Keratinocyte (primary cell): Measurements from ENCODE around the gene SCGB2A2. TPM values are rescaled to one million over a fixed set of nuclear protein-coding genes. Genes with fewer than 3 reads are reported as not detected.

Experiments used
- DNase-seq: peaks from one replicate; pipeline ENCODE4 v3.0.0-alpha.2; 2011; ENCODE audit warnings: low read depth, missing footprints, low spot score
- FAIRE-seq: peaks from 2 replicates; lab custom pipeline; 2011; peaks lifted over from hg19 to GRCh38; lab: Jason Lieb, UNC
- H2AFZ ChIP-seq: 2 replicates; pipeline ENCODE4 v1.6.0; 2012; ENCODE audit warnings: low read length, control low read depth, inconsistent platforms; ENCODE audit not compliant: control insufficient read depth
- H3K27ac ChIP-seq: 2 replicates; pipeline ENCODE4 v1.5.1; 2011; ENCODE audit warnings: low read length; ENCODE audit not compliant: control insufficient read depth, insufficient read depth
- H3K27me3 ChIP-seq: 3 replicates; pipeline ENCODE4 v1.6.0; 2011; ENCODE audit warnings: low read length; ENCODE audit not compliant: control insufficient read depth, insufficient read depth; ENCODE audit errors: extremely low read depth
- H3K36me3 ChIP-seq, 2 experiments: 2 replicates in 1 of 2; 3 replicates in 1 of 2; pipeline ENCODE4 v1.5.1; 2011; ENCODE audit warnings: low read length in 2 of 2, mild to moderate bottlenecking in 1 of 2; ENCODE audit not compliant: control insufficient read depth in 2 of 2, insufficient read depth in 2 of 2; ENCODE audit errors: extremely low read depth in 1 of 2
- H3K4me1 ChIP-seq: 3 replicates; pipeline ENCODE4 v1.5.1; 2011; ENCODE audit warnings: low read length; ENCODE audit not compliant: control insufficient read depth, insufficient read depth; ENCODE audit errors: extremely low read depth
- H3K4me2 ChIP-seq: 3 replicates; pipeline ENCODE4 v1.6.0; 2011; ENCODE audit warnings: low read depth, low read length; ENCODE audit not compliant: control insufficient read depth, insufficient read depth; ENCODE audit errors: extremely low read depth
- H3K4me3 ChIP-seq, 3 experiments: fragments of 200-600 bp in 1 of 3; sonication (generic) in 1 of 3; 2 replicates in 2 of 3; 3 replicates in 1 of 3; pipeline ENCODE4 v1.5.1; 2011 to 2016; ENCODE audit warnings: low read length in 3 of 3, mild to moderate bottlenecking in 3 of 3, control low read depth in 2 of 3, inconsistent platforms in 1 of 3, low read depth in 1 of 3, mixed read lengths in 1 of 3, mixed run types in 1 of 3, moderate library complexity in 1 of 3; ENCODE audit not compliant: control insufficient read depth in 2 of 3, insufficient read depth in 2 of 3; ENCODE audit errors: extremely low read depth in 1 of 3
- H3K79me2 ChIP-seq: 2 replicates; pipeline ENCODE4 v1.6.0; 2012; ENCODE audit warnings: low read length; ENCODE audit not compliant: control insufficient read depth, insufficient read depth
- H3K9ac ChIP-seq: 3 replicates; pipeline ENCODE4 v1.6.0; 2011; ENCODE audit warnings: low read length; ENCODE audit not compliant: control insufficient read depth, insufficient read depth; ENCODE audit errors: extremely low read depth
- H3K9me1 ChIP-seq: 3 replicates; pipeline ENCODE4 v1.6.0; 2011; ENCODE audit warnings: low read length; ENCODE audit not compliant: control insufficient read depth, insufficient read depth; ENCODE audit errors: extremely low read depth
- H3K9me3 ChIP-seq: 2 replicates; pipeline ENCODE4 v1.5.1; 2012; ENCODE audit warnings: low read depth, low read length; ENCODE audit not compliant: control insufficient read depth
- H4K20me1 ChIP-seq: 3 replicates; pipeline ENCODE4 v1.6.0; 2011; ENCODE audit warnings: low read length; ENCODE audit not compliant: control insufficient read depth, insufficient read depth; ENCODE audit errors: extremely low read depth
- CTCF ChIP-seq, 3 experiments: IDR thresholded peaks in 1 of 3; conservative IDR thresholded peaks in 1 of 3; optimal IDR thresholded peaks in 1 of 3; 2 replicates in 2 of 3; 3 replicates in 1 of 3; pipeline versions ENCODE3 to v1.5.1; 2011; ENCODE audit warnings: low read length in 3 of 3, mild to moderate bottlenecking in 3 of 3, moderate library complexity in 2 of 3, control low read depth in 1 of 3, inconsistent platforms in 1 of 3; ENCODE audit not compliant: insufficient read depth in 2 of 3; ENCODE audit errors: extremely low read depth in 1 of 3
- EZH2 ChIP-seq: IDR thresholded peaks from one replicate; pipeline ENCODE4 v1.6.1; 2012; ENCODE audit warnings: inconsistent platforms, mild to moderate bottlenecking, low read length, moderate library complexity
- dilution Hi-C: fragments of 300-500 bp; cut with MboI; formaldehyde crosslinking; loops from one replicate; pipeline ENCODE4 v1.7.0; 2020; ENCODE audit warnings: low sequenced_read_pairs; ENCODE audit not compliant: extremely low pct_ligation_motif_present
- polyA plus RNA-seq, 5 experiments: library from polyadenylated mRNA; depleted of rRNA in 3 of 5; stranded (reverse) in 3 of 5; stranded (forward) in 1 of 5; unstranded in 1 of 5; fragments of >200 nt; gene quantifications; 1 replicate in 1 of 5; 2 replicates in 3 of 5; 3 replicates in 1 of 5; pipeline versions ENCODE4 v1.2.1 to v1.2.3, GENCODE V29; 2011 to 2012; ENCODE audit warnings: missing spikeins in 2 of 5, low read depth in 1 of 5, low replicate concordance in 1 of 5

The SCGB2A2 gene
- polyA plus RNA-seq, 1 donor (not counting 4 experiments of a cell fraction or from before 2014, with no cell fraction given), result not detected

DNA sequence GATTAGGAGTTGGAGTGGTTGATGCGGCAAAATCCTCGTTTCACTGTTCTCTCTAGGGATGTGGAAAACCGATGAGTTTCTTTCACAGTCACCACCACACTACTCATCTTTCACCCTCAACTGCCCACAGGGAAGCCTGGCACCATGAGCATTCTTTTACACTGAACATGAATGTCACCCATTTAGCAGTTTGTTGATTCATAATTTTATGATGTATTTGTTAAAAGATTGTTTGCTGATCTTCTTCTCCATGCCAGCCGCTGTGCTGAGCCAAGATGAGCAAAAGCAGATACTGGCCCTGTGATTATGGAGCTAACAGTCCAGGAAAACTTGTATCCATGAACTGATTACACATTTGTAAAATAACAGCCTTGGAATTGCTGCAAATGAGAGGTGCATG lies 31.8 kb upstream of the SCGB2A2 start:
- dilution Hi-C loops, result no loop called here
- Histone ChIP-seq H4K20me1 (no peaks in the 10 kb centered on the region), H3K27ac (no peak overlapping the region), H3K4me3 (no peak overlapping the region), H3K4me1 (no peaks in the 10 kb centered on the region), H3K36me3 (no peaks in the 10 kb centered on the region), H3K4me2 (no peak overlapping the region), H3K27me3 (no peaks in the 10 kb centered on the region), H2AFZ (no peak overlapping the region), H3K79me2 (no peaks in the 10 kb centered on the region), H3K9me3 (no peaks in the 10 kb centered on the region), H3K9me1 (no peaks in the 10 kb centered on the region), H3K9ac (no peak overlapping the region)
- TF ChIP-seq EZH2, result no peak
- no peak for TF ChIP-seq CTCF (optimal IDR thresholded peaks at IDR 0.05 in 1 of 3, IDR thresholded peaks at IDR 0.05 in 1 of 3, conservative IDR thresholded peaks at IDR 0.05 in 1 of 3; ENCODE audit: extremely low read depth in 1 of 3, insufficient read depth in 2 of 3, low read length in 3 of 3)
- FAIRE-seq, result no peak
- DNase-seq, result no peak

GRCh38 chr11:62241095-62241494 lies 28.9 kb upstream of the SCGB2A2 start:
- no peaks in the 10 kb centered on the region for H3K79me2 ChIP-seq
- no peak overlapping the region for H2AFZ ChIP-seq
- H3K4me3 ChIP-seq, result no peak overlapping the region
- H3K4me1 ChIP-seq, result no peaks in the 10 kb centered on the region
- DNase-seq (no peak), FAIRE-seq (no peak)
- no peaks in the 10 kb centered on the region for H4K20me1 ChIP-seq
- H3K4me2 ChIP-seq, result no peak overlapping the region
- H3K27me3 ChIP-seq, result no peaks in the 10 kb centered on the region
- no peak overlapping the region for H3K27ac ChIP-seq
- H3K9me3 ChIP-seq, result no peaks in the 10 kb centered on the region
- no peaks in the 10 kb centered on the region for H3K36me3 ChIP-seq
- H3K9ac ChIP-seq, result no peak overlapping the region
- TF ChIP-seq CTCF (optimal IDR thresholded peaks at IDR 0.05 in 1 of 3, IDR thresholded peaks at IDR 0.05 in 1 of 3, conservative IDR thresholded peaks at IDR 0.05 in 1 of 3; ENCODE audit: extremely low read depth in 1 of 3, insufficient read depth in 2 of 3, low read length in 3 of 3), result no peak
- no peak for TF ChIP-seq EZH2
- dilution Hi-C loops, result no loop called here
- no peaks in the 10 kb centered on the region for H3K9me1 ChIP-seq
